GM18870 (cell line): ENCODE data around the gene CNTNAP2.
"Not testable (repeated sequence)": the region's sequence is repeated elsewhere in the genome, so short reads cannot be mapped to it uniquely, and the experiment has no call there.

ENCODE experiments used
- ATAC-seq: cut with Tn5 transposase; IDR thresholded peaks from one replicate; pipeline ENCODE4 v1.9.1; 2021; ENCODE audit warnings: moderate library complexity; ENCODE audit not compliant: unreplicated experiment

CNTNAP2 gene

GRCh38 chr7:147796581-147796980, 1680.0 kb downstream of the CNTNAP2 start:
- ATAC-seq: no peak

GRCh38 chr7:147798001-147798400, 1681.4 kb downstream of the CNTNAP2 start:
- no peak for ATAC-seq

GRCh38 chr7:147801762-147802161, 1685.2 kb downstream of the CNTNAP2 start:
- ATAC-seq: not testable (repeated sequence)

GRCh38 chr7:147803151-147803550, 1686.5 kb downstream of the CNTNAP2 start:
- ATAC-seq: no peak

- no peak for ATAC-seq
Measured at GRCh38 chr7:147803606-147804005, 1687.0 kb downstream of the CNTNAP2 start.

GRCh38 chr7:147804032-147804431, 1687.4 kb downstream of the CNTNAP2 start:
- no peak for ATAC-seq

- no peak for ATAC-seq
Measured at GRCh38 chr7:147805996-147806576, 1689.5 kb downstream of the CNTNAP2 start.

- no peak for ATAC-seq
Measured at GRCh38 chr7:147809786-147810185, 1693.2 kb downstream of the CNTNAP2 start.

- ATAC-seq: no peak
Measured at GRCh38 chr7:147810269-147810668, 1693.7 kb downstream of the CNTNAP2 start.

- no peak for ATAC-seq
Measured at GRCh38 chr7:147811923-147812322, 1695.3 kb downstream of the CNTNAP2 start.

GRCh38 chr7:147813316-147813715, 1696.7 kb downstream of the CNTNAP2 start:
- no peak for ATAC-seq

- ATAC-seq: no peak
Measured at GRCh38 chr7:147818317-147818716, 1701.7 kb downstream of the CNTNAP2 start.

GRCh38 chr7:147824671-147825070, 1708.1 kb downstream of the CNTNAP2 start:
- no peak for ATAC-seq

- ATAC-seq: no peak
Measured at GRCh38 chr7:147829016-147829415, 1712.4 kb downstream of the CNTNAP2 start.

- no peak for ATAC-seq
Measured at GRCh38 chr7:147833557-147833956, 1717.0 kb downstream of the CNTNAP2 start.

GRCh38 chr7:147833970-147834369, 1717.4 kb downstream of the CNTNAP2 start:
- no peak for ATAC-seq

GRCh38 chr7:147852833-147853232, 1736.2 kb downstream of the CNTNAP2 start:
- ATAC-seq: no peak

- ATAC-seq: no peak
Measured at GRCh38 chr7:147857152-147858140, 1740.8 kb downstream of the CNTNAP2 start.

GRCh38 chr7:147858421-147858820, 1741.8 kb downstream of the CNTNAP2 start:
- ATAC-seq: no peak

GRCh38 chr7:147859033-147859432, 1742.4 kb downstream of the CNTNAP2 start:
- no peak for ATAC-seq

GRCh38 chr7:147859486-147859885, 1742.9 kb downstream of the CNTNAP2 start:
- no peak for ATAC-seq

- no peak for ATAC-seq
Measured at GRCh38 chr7:147861058-147861716, 1744.6 kb downstream of the CNTNAP2 start.
